ENCODE data around the gene GNB1. TPM values are rescaled to one million over a fixed set of nuclear protein-coding genes. Genes with fewer than 3 reads are reported as not detected.

Gene GNB1
- total RNA-seq, 1 donor: 88.7 TPM

- H2AFZ ChIP-seq (ENCODE audit: low read length): no peak overlapping the region
- no peak overlapping the region for H3K4me3 ChIP-seq (ENCODE audit: insufficient read depth, low read length)
- no peak overlapping the region for H3K4me2 ChIP-seq (ENCODE audit: insufficient read depth, low read length)
- no peaks in the 10 kb centered on the region for H3K36me3 ChIP-seq (ENCODE audit: insufficient read depth, low read length)
- H3K4me1 ChIP-seq (ENCODE audit: insufficient read depth, low read length): peaks cover 6% of the 10 kb centered on the region
- peaks cover 11% of the 10 kb centered on the region for H3K27me3 ChIP-seq (ENCODE audit: insufficient read depth, low read length)
- no peaks in the 10 kb centered on the region for H3K9me3 ChIP-seq (ENCODE audit: low read depth, low read length)
- no peaks in the 10 kb centered on the region for H3K79me2 ChIP-seq (ENCODE audit: insufficient read depth, low read length)
- no peaks in the 10 kb centered on the region for H4K20me1 ChIP-seq (ENCODE audit: insufficient read depth, low read length)
- no peak for DNase-seq (ENCODE audit: insufficient read length, low spot score, missing footprints)
- H3K27ac ChIP-seq (ENCODE audit: low read depth, low read length): no peak overlapping the region
- TF ChIP-seq, protein P1, sequence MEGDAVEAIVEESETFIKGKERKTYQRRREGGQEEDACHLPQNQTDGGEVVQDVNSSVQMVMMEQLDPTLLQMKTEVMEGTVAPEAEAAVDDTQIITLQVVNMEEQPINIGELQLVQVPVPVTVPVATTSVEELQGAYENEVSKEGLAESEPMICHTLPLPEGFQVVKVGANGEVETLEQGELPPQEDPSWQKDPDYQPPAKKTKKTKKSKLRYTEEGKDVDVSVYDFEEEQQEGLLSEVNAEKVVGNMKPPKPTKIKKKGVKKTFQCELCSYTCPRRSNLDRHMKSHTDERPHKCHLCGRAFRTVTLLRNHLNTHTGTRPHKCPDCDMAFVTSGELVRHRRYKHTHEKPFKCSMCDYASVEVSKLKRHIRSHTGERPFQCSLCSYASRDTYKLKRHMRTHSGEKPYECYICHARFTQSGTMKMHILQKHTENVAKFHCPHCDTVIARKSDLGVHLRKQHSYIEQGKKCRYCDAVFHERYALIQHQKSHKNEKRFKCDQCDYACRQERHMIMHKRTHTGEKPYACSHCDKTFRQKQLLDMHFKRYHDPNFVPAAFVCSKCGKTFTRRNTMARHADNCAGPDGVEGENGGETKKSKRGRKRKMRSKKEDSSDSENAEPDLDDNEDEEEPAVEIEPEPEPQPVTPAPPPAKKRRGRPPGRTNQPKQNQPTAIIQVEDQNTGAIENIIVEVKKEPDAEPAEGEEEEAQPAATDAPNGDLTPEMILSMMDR (IDR thresholded peaks at IDR 0.05; ENCODE audit: extremely low read depth, low read depth, low read length): no peak
Measured at GRCh38 chr1:1915911-1916840, 25.3 kb upstream of the GNB1 start.

DNA sequence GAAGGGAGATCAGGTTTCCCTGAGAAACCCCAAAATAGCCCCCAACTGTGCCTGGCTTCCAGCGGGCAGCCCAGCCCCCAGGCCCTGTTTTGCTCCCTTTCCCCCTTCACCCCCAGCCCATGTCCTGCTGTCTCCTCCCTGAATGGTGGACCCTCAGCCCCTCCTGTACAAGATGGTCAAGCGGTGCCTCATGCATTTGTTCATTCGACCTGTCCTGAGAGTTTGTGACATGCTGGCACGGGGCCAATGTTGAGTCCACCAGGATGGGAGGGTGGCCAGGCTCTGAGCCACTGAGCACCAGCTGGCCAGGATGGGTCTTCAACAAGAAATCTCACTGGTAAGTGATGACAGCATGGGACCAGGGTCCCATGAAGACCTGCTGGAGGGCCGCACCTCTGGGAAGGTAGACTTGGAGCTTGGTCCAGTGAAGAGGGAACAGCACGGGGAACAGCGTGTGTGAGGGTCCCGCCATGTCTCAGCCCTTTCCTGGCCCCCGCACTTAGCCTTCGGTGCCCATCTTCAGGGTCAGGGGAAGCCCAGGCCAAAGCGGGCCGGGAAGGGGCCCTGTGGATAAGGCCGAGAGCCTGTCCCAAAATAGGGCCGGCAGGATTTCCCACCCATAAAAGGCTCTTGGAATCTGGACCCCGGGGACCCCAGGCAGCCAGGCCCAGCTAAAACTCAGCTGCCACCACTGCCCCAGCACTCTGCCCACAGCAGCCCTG lies 24.2 kb upstream of the GNB1 start, which contains the start of gene CALML6:
Gene CALML6, plus strand, starts transcription at position 290 of the 722 bp plus-strand sequence. Its CDS starts 21 bp downstream, at position 311.
- H3K27me3 ChIP-seq (ENCODE audit: insufficient read depth, low read length): peaks cover 11% of the 10 kb centered on the region
- TF ChIP-seq, protein P1 (IDR thresholded peaks at IDR 0.05; ENCODE audit: extremely low read depth, low read depth, low read length): no peak
- H3K27ac ChIP-seq (ENCODE audit: low read depth, low read length): no peak within 1 kb of the TSS
- H3K4me3 ChIP-seq (ENCODE audit: insufficient read depth, low read length): no peak within 1 kb of the TSS
- H3K4me1 ChIP-seq (ENCODE audit: insufficient read depth, low read length): peaks cover 6% of the 10 kb centered on the region
- no peaks in the 10 kb centered on the region for H3K79me2 ChIP-seq (ENCODE audit: insufficient read depth, low read length)
- no peaks in the 10 kb centered on the region for H3K9me3 ChIP-seq (ENCODE audit: low read depth, low read length)
- H3K36me3 ChIP-seq (ENCODE audit: insufficient read depth, low read length): no peaks in the 10 kb centered on the region
- H3K4me2 ChIP-seq (ENCODE audit: insufficient read depth, low read length): no peak within 1 kb of the TSS
- no peak for DNase-seq (ENCODE audit: insufficient read length, low spot score, missing footprints)
- H4K20me1 ChIP-seq (ENCODE audit: insufficient read depth, low read length): no peaks in the 10 kb centered on the region
- no peak within 1 kb of the TSS for H2AFZ ChIP-seq (ENCODE audit: low read length)

GRCh38 chr1:1914101-1914970 lies 23.4 kb upstream of the GNB1 start:
- peaks cover 10% of the 10 kb centered on the region for H3K4me1 ChIP-seq (ENCODE audit: insufficient read depth, low read length)
- H3K79me2 ChIP-seq (ENCODE audit: insufficient read depth, low read length): no peaks in the 10 kb centered on the region
- TF ChIP-seq, protein P1 (IDR thresholded peaks at IDR 0.05; ENCODE audit: extremely low read depth, low read depth, low read length): no peak
- no peak overlapping the region for H3K4me2 ChIP-seq (ENCODE audit: insufficient read depth, low read length)
- H3K9me3 ChIP-seq (ENCODE audit: low read depth, low read length): no peaks in the 10 kb centered on the region
- no peak overlapping the region for H3K4me3 ChIP-seq (ENCODE audit: insufficient read depth, low read length)
- peaks cover 11% of the 10 kb centered on the region for H3K27me3 ChIP-seq (ENCODE audit: insufficient read depth, low read length)
- no peak for DNase-seq (ENCODE audit: insufficient read length, low spot score, missing footprints)
- H3K27ac ChIP-seq (ENCODE audit: low read depth, low read length): no peak overlapping the region
- no peaks in the 10 kb centered on the region for H3K36me3 ChIP-seq (ENCODE audit: insufficient read depth, low read length)
- no peak overlapping the region for H2AFZ ChIP-seq (ENCODE audit: low read length)
- no peaks in the 10 kb centered on the region for H4K20me1 ChIP-seq (ENCODE audit: insufficient read depth, low read length)
